ENCODE measurements around the gene TBCK. TPM values are rescaled to one million over a fixed set of nuclear protein-coding genes. Genes with fewer than 3 reads are reported as not detected.

Gene TBCK
- 42.0 and 47.6 TPM in 2 replicates for total RNA-seq
- long read RNA-seq, partial matches to known transcripts, result 19 of 37 reads
- long read RNA-seq, other reads (novel, unspliced or antisense), result 15 of 37 reads

DNA sequence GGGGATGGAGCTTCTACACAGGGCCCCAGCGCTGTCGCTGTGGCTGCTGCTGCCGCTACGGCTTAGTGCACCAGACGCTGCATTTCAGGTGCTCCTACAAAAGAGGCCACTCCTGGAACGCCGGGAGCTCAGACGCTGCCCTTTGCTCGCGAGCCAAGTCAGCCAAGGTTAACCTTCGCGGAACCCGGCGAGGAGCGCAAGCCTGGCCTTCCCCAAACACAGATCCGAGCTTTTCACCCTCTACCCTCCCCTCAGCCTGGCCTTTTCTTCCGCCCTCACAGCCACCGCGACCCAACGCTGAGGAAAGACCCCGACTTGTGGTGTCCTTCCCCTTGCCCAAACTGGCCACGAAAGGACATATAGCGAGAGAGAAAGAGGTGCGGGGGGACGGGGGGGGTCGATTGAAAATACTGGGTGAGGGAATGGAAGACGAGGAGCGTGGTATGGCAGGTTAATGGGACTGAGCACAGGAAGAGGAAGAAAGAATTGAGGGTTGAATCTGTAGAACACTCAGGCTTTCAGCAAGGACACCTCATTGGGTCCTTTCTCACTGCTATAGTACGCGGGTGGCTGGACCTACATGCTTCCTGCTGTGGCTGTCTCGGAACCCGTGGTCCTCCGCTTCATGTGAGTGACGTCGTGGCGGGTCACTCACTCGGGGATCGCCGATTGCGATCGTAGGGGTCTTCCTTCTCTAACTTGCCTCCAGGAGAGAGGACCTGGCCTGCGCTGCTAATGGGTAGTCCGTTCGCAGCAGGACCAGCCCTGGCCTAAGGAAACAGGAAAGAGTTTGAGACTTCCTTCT, at the start of gene TBCK, which contains the start of gene AIMP1:
TBCK (minus strand) TSS at position 242 of the 805 bp plus-strand sequence. CDS start 7,249 bp downstream, outside the sequence.
AIMP1 (plus strand) TSS at position 583 of the 805 bp plus-strand sequence. CDS start 8,460 bp downstream, outside the sequence.
- H3K27ac Mint-ChIP-seq (ENCODE audit: unreplicated experiment), result no peak within 1 kb of the TSS

GRCh38 chr4:106365613-106366012, 49.6 kb upstream of the TBCK start:
- H3K36me3 Mint-ChIP-seq (ENCODE audit: low read depth), result no peaks in the 10 kb centered on the region
- H3K4me1 Mint-ChIP-seq, result no peaks in the 10 kb centered on the region
- H3K27ac Mint-ChIP-seq (ENCODE audit: unreplicated experiment), result no peak overlapping the region
- no peak overlapping the region for H3K4me3 Mint-ChIP-seq
- H3K9me3 Mint-ChIP-seq, result no peaks in the 10 kb centered on the region
- H3K27me3 Mint-ChIP-seq (ENCODE audit: low read depth), result peaks cover 5% of the 10 kb centered on the region
- no peak for DNase-seq (ENCODE audit: low read depth, low spot score)
- TF ChIP-seq, protein P1, sequence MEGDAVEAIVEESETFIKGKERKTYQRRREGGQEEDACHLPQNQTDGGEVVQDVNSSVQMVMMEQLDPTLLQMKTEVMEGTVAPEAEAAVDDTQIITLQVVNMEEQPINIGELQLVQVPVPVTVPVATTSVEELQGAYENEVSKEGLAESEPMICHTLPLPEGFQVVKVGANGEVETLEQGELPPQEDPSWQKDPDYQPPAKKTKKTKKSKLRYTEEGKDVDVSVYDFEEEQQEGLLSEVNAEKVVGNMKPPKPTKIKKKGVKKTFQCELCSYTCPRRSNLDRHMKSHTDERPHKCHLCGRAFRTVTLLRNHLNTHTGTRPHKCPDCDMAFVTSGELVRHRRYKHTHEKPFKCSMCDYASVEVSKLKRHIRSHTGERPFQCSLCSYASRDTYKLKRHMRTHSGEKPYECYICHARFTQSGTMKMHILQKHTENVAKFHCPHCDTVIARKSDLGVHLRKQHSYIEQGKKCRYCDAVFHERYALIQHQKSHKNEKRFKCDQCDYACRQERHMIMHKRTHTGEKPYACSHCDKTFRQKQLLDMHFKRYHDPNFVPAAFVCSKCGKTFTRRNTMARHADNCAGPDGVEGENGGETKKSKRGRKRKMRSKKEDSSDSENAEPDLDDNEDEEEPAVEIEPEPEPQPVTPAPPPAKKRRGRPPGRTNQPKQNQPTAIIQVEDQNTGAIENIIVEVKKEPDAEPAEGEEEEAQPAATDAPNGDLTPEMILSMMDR (conservative IDR thresholded peaks at IDR 0.05), result no peak

More for the DNA sequence above, at the start of gene TBCK, which contains the start of gene AIMP1:
- H3K4me3 Mint-ChIP-seq, result no peak within 1 kb of the TSS
- H3K36me3 Mint-ChIP-seq (ENCODE audit: low read depth), result peaks cover 9% of the 10 kb centered on the region
- no peaks in the 10 kb centered on the region for H3K27me3 Mint-ChIP-seq (ENCODE audit: low read depth)
- H3K4me1 Mint-ChIP-seq, result peaks cover 22% of the 10 kb centered on the region
- DNase-seq (ENCODE audit: low read depth, low spot score), result peak; percentile 77
- H3K9me3 Mint-ChIP-seq, result no peaks in the 10 kb centered on the region
- TF ChIP-seq, protein P1 (conservative IDR thresholded peaks at IDR 0.05), result no peak

- Mint-ChIP-seq H3K36me3 (ENCODE audit: low read depth) (no peaks in the 10 kb centered on the region), H3K4me1 (no peaks in the 10 kb centered on the region), H3K27me3 (ENCODE audit: low read depth) (no peaks in the 10 kb centered on the region), H3K9me3 (no peaks in the 10 kb centered on the region), H3K27ac (ENCODE audit: unreplicated experiment) (no peak overlapping the region), H3K4me3 (no peak overlapping the region)
- TF ChIP-seq, protein P1 (conservative IDR thresholded peaks at IDR 0.05), result no peak
- DNase-seq (ENCODE audit: low read depth, low spot score), result no peak
Observed at GRCh38 chr4:106364282-106364681, 48.3 kb upstream of the TBCK start.

- no peaks in the 10 kb centered on the region for H3K27me3 Mint-ChIP-seq (ENCODE audit: low read depth)
- no peaks in the 10 kb centered on the region for H3K4me1 Mint-ChIP-seq
Observed at GRCh38 chr4:106362086-106362825, 46.2 kb upstream of the TBCK start.

GRCh38 chr4:106358899-106359298, 42.9 kb upstream of the TBCK start:
- Mint-ChIP-seq H3K27me3 (ENCODE audit: low read depth) (no peaks in the 10 kb centered on the region), H3K9me3 (no peaks in the 10 kb centered on the region), H3K27ac (ENCODE audit: unreplicated experiment) (no peak overlapping the region), H3K4me1 (no peaks in the 10 kb centered on the region), H3K4me3 (no peak overlapping the region), H3K36me3 (ENCODE audit: low read depth) (no peaks in the 10 kb centered on the region)
- no peak for DNase-seq (ENCODE audit: low read depth, low spot score)
- TF ChIP-seq, protein P1 (conservative IDR thresholded peaks at IDR 0.05), result no peak

More at GRCh38 chr4:106362086-106362825, 46.2 kb upstream of the TBCK start:
- no peaks in the 10 kb centered on the region for H3K36me3 Mint-ChIP-seq (ENCODE audit: low read depth)
- H3K9me3 Mint-ChIP-seq, result no peaks in the 10 kb centered on the region
- no peak for DNase-seq (ENCODE audit: low read depth, low spot score)
- TF ChIP-seq, protein P1 (conservative IDR thresholded peaks at IDR 0.05), result no peak
- no peak overlapping the region for H3K4me3 Mint-ChIP-seq
- no peak overlapping the region for H3K27ac Mint-ChIP-seq (ENCODE audit: unreplicated experiment)

Measured in neural crest cell (in vitro differentiated cells).